GM18502 (cell line): ENCODE results near the gene ATOX1.

Experiments used
- ATAC-seq: cut with Tn5 transposase; IDR thresholded peaks from one replicate; pipeline ENCODE4 v1.9.1; 2021; ENCODE audit warnings: mild to moderate bottlenecking; ENCODE audit not compliant: unreplicated experiment, poor library complexity

ATOX1 gene

GRCh38 chr5:151770383-151771258 is 12.2 kb upstream of the ATOX1 start:
- ATAC-seq = peak; percentile 31

- ATAC-seq = no peak
Observed at GRCh38 chr5:151766975-151767374, 8.5 kb upstream of the ATOX1 start.

GRCh38 chr5:151764801-151765200 is 6.4 kb upstream of the ATOX1 start:
- ATAC-seq = no peak

GRCh38 chr5:151758141-151758429 is 346 bp downstream of the ATOX1 start:
- ATAC-seq = peak; percentile 19

- ATAC-seq = peak; percentile 45
Observed at GRCh38 chr5:151757233-151758140, 944 bp downstream of the ATOX1 start.

- no peak for ATAC-seq
Observed at GRCh38 chr5:151755383-151755782, 3.0 kb downstream of the ATOX1 start.

- ATAC-seq = no peak
Observed at GRCh38 chr5:151751593-151751992, 6.8 kb downstream of the ATOX1 start.

- ATAC-seq = no peak
Observed at GRCh38 chr5:151751091-151751490, 7.3 kb downstream of the ATOX1 start.

- ATAC-seq = no peak
Observed at GRCh38 chr5:151750121-151750520, 8.3 kb downstream of the ATOX1 start.

- ATAC-seq = peak; percentile 55
Observed at GRCh38 chr5:151745071-151745705, 13.2 kb downstream of the ATOX1 start.

- ATAC-seq = no peak
Observed at GRCh38 chr5:151743530-151743929, 14.9 kb downstream of the ATOX1 start.

- ATAC-seq = no peak
Observed at GRCh38 chr5:151742870-151743294, 15.5 kb downstream of the ATOX1 start.

GRCh38 chr5:151741678-151742423 is 16.6 kb downstream of the ATOX1 start:
- ATAC-seq = no peak

- peak; percentile 10 for ATAC-seq
Observed at GRCh38 chr5:151740958-151741373, 17.5 kb downstream of the ATOX1 start.

- ATAC-seq = peak; percentile 67
Observed at GRCh38 chr5:151740336-151740942, 18.0 kb downstream of the ATOX1 start.

- no peak for ATAC-seq
Observed at GRCh38 chr5:151739939-151740335, 18.5 kb downstream of the ATOX1 start.

GRCh38 chr5:151739395-151739794 is 19.0 kb downstream of the ATOX1 start:
- ATAC-seq = no peak

GRCh38 chr5:151738125-151738848 is 20.1 kb downstream of the ATOX1 start:
- ATAC-seq = no peak

- no peak for ATAC-seq
Observed at GRCh38 chr5:151737431-151737830, 21.0 kb downstream of the ATOX1 start.
